Vagina (tissue), 2 donors: ENCODE measurements around the gene F12. TPM values are rescaled to one million over a fixed set of nuclear protein-coding genes. Genes with fewer than 3 reads are reported as not detected.

Source experiments
- DNase-seq, 2 donors: peaks; one replicate each; pipeline ENCODE4 v3.0.0-alpha.2; 2017; ENCODE audit errors: extremely low spot score in 2 of 2
- H3K27ac ChIP-seq: fragments of 200-600 bp; sonication (generic); one replicate; pipeline ENCODE4 v1.5.1; 2019
- H3K27me3 ChIP-seq: fragments of 200-600 bp; sonication (generic); one replicate; pipeline ENCODE4 v1.5.1; 2019
- H3K36me3 ChIP-seq, 2 donors: fragments of 200-600 bp; sonication (generic); one replicate each; pipeline ENCODE4 v1.5.1; 2017 to 2019
- H3K4me1 ChIP-seq: fragments of 200-600 bp; sonication (generic); one replicate; pipeline ENCODE4 v1.5.1; 2019
- H3K4me3 ChIP-seq, 2 donors: fragments of 200-600 bp; sonication (generic); 1 replicate in 1 of 2; 2 replicates in 1 of 2; pipeline ENCODE4 v1.5.1; 2016 to 2019
- H3K9me3 ChIP-seq: fragments of 200-600 bp; sonication (generic); one replicate; pipeline ENCODE4 v1.5.1; 2019
- POLR2A ChIP-seq, 2 donors: fragments of 450-650 bp; IDR thresholded peaks; one replicate each; pipeline ENCODE4 v1.6.1; 2017; ENCODE audit warnings: antibody characterized with exemption in 2 of 2, mild to moderate bottlenecking in 2 of 2, moderate library complexity in 2 of 2
- POLR2AphosphoS5 ChIP-seq, 2 donors: sonication (generic); formaldehyde crosslinking; IDR thresholded peaks; one replicate each; pipeline ENCODE4 v1.9.0; 2017; ENCODE audit warnings: antibody characterized with exemption in 2 of 2, mild to moderate bottlenecking in 2 of 2, low read depth in 1 of 2; ENCODE audit not compliant: insufficient read depth in 1 of 2
- intact Hi-C: fragments of 100-400 bp; cut with DNase I; formaldehyde crosslinking; loops from one replicate; pipeline ENCODE4 v1.15.1; 2023
- total RNA-seq: library from RNA; depleted of rRNA; stranded (reverse); fragments of >200 nt; gene quantifications from one replicate; pipeline ENCODE4 v1.2.3, GENCODE V29; 2016
- TF ChIP-seq, protein P1 (sequence below), 3 experiments: fragments of 450-650 bp in 2 of 3; fragments of 200-600 bp in 1 of 3; sonication (generic) in 1 of 3; IDR thresholded peaks; one replicate each; pipeline ENCODE4 v1.5.1; 2017 to 2019; ENCODE audit warnings: antibody characterized with exemption in 3 of 3, mild to moderate bottlenecking in 2 of 3, moderate library complexity in 2 of 3

Gene F12
- total RNA-seq, 1 donor from 2014 or later, result 5.2 TPM

DNA sequence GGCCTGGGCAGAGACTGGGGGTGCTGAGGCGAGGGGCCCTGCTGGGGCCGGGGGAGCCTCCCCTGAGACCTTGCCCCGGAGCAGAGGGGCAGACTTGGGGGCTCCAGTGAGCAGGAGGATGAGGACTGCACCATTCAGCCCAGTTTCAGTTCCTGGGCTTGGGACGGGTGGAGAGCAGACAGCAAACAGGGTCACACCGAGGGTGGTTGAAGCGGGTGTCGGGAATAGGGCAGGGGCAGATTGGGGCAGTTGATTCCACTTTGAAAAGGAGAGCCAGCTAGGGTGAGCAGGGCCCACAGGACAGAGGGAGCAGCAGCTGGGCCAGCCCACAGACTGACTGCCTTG lies 21.6 kb upstream of the F12 start:
- Histone ChIP-seq H3K4me3 (no peak overlapping the region), H3K36me3 (peaks cover 0 to 38% of the 10 kb centered on the region in 2 donors), H3K4me1 (peaks cover 47% of the 10 kb centered on the region), H3K27me3 (no peaks in the 10 kb centered on the region), H3K9me3 (no peaks in the 10 kb centered on the region), H3K27ac (peak overlapping the region; percentile 22)
- intact Hi-C loops, result no loop called here
- DNase-seq, result no peak
- TF ChIP-seq POLR2AphosphoS5 (IDR thresholded peaks at IDR 0.05; ENCODE audit: insufficient read depth in 1 of 2, low read depth in 1 of 2) (no peak), POLR2A (IDR thresholded peaks at IDR 0.05) (no peak)
- TF ChIP-seq, protein P1, sequence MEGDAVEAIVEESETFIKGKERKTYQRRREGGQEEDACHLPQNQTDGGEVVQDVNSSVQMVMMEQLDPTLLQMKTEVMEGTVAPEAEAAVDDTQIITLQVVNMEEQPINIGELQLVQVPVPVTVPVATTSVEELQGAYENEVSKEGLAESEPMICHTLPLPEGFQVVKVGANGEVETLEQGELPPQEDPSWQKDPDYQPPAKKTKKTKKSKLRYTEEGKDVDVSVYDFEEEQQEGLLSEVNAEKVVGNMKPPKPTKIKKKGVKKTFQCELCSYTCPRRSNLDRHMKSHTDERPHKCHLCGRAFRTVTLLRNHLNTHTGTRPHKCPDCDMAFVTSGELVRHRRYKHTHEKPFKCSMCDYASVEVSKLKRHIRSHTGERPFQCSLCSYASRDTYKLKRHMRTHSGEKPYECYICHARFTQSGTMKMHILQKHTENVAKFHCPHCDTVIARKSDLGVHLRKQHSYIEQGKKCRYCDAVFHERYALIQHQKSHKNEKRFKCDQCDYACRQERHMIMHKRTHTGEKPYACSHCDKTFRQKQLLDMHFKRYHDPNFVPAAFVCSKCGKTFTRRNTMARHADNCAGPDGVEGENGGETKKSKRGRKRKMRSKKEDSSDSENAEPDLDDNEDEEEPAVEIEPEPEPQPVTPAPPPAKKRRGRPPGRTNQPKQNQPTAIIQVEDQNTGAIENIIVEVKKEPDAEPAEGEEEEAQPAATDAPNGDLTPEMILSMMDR (IDR thresholded peaks at IDR 0.05), result no peak

DNA sequence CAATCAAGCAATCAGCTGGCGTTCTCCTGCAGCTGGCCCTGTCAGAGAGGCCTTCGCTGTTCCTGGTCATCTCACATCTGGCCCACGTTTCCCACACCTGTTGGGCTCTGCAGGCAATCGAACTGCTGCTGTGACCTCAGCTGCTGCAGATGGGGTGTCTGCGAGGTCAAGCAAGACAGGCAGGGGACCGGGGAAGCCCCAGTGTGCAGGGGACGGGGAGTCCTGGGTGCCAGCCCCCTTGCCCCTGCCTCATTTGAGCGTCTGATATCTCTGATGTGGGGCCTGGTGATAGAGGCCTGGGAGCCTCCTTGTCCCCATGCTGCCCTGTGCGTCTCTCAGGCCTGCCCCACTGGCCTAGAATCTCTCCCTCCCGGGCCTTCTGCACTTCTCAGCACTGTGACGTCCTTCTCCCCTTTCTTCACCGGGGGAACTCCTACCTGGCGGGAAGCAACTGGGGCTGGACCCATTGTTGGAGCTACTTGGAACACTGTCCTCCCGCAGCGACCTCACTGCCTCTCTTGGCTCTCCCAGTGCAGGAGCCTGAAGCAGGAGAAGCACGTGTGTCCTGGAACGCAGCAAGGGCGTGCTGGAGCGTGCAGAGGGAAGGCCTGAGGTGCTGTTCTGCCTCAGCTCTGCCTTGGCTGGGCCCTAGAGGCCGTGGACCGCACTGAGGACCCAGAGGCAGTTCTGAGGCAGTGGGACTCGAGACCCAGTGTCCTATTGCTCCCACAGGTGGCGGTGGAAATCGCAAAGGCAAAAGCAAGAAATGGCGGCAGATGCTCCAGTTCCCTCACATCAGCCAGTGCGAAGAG lies 21.0 kb upstream of the F12 start:
- H3K27ac ChIP-seq, result peak overlapping the region; percentile 22
- no peaks in the 10 kb centered on the region for H3K9me3 ChIP-seq
- H3K4me1 ChIP-seq, result peaks cover 52% of the 10 kb centered on the region
- peaks cover 0 to 32% of the 10 kb centered on the region in 2 donors for H3K36me3 ChIP-seq
- intact Hi-C loops, result no loop called here
- DNase-seq, result no peak
- TF ChIP-seq POLR2A (IDR thresholded peaks at IDR 0.05), result no peak
- no peak for TF ChIP-seq POLR2AphosphoS5 (IDR thresholded peaks at IDR 0.05; ENCODE audit: insufficient read depth in 1 of 2, low read depth in 1 of 2)
- TF ChIP-seq, protein P1 (IDR thresholded peaks at IDR 0.05), result no peak
- H3K4me3 ChIP-seq, result no peak overlapping the region
- H3K27me3 ChIP-seq, result no peaks in the 10 kb centered on the region

DNA sequence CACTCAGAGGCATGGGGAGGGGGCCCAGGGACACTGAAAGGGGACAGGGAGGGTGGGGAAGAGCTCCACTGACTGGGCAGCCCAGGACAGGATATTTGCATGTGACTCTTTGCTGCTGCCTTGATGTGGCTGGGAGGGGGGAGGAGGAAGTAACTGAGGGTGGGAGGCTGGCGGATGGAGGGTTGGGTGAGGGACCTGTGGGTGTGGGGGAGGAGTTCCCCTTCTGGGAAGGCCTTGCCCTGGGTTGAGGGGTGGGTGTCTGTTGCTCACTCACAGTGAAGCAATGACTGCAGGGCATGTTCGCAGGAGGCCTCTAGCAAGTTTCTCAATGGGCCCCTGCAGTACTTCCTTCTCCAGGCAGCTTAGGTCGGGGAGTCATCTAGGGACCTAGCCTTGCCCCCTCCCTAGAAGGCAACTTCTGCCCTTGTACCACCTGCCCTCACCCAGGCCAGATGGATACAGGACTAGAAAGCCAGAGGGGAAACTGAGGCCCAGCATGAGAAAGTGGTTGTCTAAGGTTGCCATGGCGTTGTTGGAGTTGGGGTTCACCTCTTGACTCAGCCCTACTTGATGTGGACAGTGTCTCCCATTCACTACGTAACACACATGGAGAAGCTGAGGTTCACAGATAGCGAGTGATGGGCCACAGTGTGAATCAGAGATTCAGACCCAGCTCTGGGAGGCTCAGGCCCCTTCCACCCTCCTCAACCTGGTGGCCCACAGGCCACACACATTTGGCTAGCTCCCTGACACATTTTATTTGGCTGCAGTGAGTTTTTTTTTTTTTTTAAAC lies 20.1 kb upstream of the F12 start:
- TF ChIP-seq POLR2AphosphoS5 (IDR thresholded peaks at IDR 0.05; ENCODE audit: insufficient read depth in 1 of 2, low read depth in 1 of 2) (no peak), POLR2A (IDR thresholded peaks at IDR 0.05) (no peak)
- TF ChIP-seq, protein P1 (IDR thresholded peaks at IDR 0.05), result no peak
- intact Hi-C loops, result no loop called here
- DNase-seq, result no peak
- no peak overlapping the region for H3K4me3 ChIP-seq
- peaks cover 55% of the 10 kb centered on the region for H3K4me1 ChIP-seq
- H3K36me3 ChIP-seq, result peaks cover 0 to 26% of the 10 kb centered on the region in 2 donors
- H3K9me3 ChIP-seq, result no peaks in the 10 kb centered on the region
- H3K27me3 ChIP-seq, result no peaks in the 10 kb centered on the region
- peak overlapping the region; percentile 20 for H3K27ac ChIP-seq

DNA sequence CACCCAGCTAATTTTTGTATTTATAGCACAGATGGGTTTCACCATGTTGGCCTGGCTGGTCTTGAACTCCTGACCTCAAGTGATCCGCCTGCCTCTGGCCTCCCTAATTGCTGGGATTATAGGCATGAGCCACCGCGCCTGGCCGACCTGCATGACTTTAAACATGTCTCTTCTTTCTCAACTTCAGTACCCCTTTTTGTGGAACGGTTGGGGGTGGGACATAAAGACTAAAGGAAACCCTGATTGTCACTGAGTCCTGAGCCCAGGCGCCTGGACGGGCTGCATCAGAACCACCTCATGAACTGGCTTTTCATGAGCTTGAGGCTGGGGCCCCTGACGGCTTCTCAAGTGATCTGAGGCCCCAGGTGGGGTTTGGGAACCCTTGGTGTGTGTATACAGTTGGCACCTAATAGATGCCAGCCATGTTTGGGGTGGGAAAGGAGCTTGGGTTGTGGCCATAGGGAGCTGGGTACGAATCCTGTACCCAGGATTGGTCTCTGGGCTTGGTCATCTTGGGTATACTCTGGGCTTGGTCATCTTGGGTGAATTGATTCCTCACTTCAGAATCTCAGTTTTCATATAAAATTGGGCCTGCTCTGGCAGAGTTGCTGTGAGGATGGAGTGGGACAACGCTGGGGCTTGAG lies 19.3 kb upstream of the F12 start:
- peak overlapping the region; percentile 20 for H3K27ac ChIP-seq

More for the DNA sequence above, 19.3 kb upstream of the F12 start:
- TF ChIP-seq, protein P1 (IDR thresholded peaks at IDR 0.05), result no peak
- no peak for TF ChIP-seq POLR2A (IDR thresholded peaks at IDR 0.05)
- TF ChIP-seq POLR2AphosphoS5 (IDR thresholded peaks at IDR 0.05; ENCODE audit: insufficient read depth in 1 of 2, low read depth in 1 of 2), result no peak
- Histone ChIP-seq H3K27me3 (no peaks in the 10 kb centered on the region), H3K4me1 (peaks cover 55% of the 10 kb centered on the region), H3K36me3 (peaks cover 0 to 18% of the 10 kb centered on the region in 2 donors), H3K4me3 (no peak overlapping the region), H3K9me3 (no peaks in the 10 kb centered on the region)
- intact Hi-C loops, result no loop called here
- DNase-seq, result no peak
